ENCODE data around the gene EIF5AL1.

GRCh38 chr10:79505829-79506228, 6.5 kb upstream of the EIF5AL1 start:
- TF ChIP-seq EZH2 (IDR thresholded peaks at IDR 0.05; ENCODE audit: borderline replicate concordance, low read length) (no peak), CTCF (IDR thresholded peaks at IDR 0.05; ENCODE audit: low read length) (no peak)

Data from OCI-LY1 (cell line).